KMS-11 (cell line): Measurements from ENCODE around the gene PIGZ.

Experiments
- H2AFZ ChIP-seq: fragments of 200-600 bp; sonication (generic); 2 replicates; pipeline ENCODE4 v1.6.1; 2016; ENCODE audit warnings: antibody characterized with exemption, mixed run types, low read depth
- H3K27ac ChIP-seq: fragments of 200-600 bp; sonication (generic); 2 replicates; pipeline ENCODE4 v1.6.1; 2016; ENCODE audit warnings: mild to moderate bottlenecking, mixed run types
- H3K27me3 ChIP-seq: fragments of 200-600 bp; sonication (generic); 2 replicates; pipeline ENCODE4 v1.6.1; 2017; ENCODE audit warnings: mild to moderate bottlenecking, low read depth, mixed run types, moderate library complexity; ENCODE audit not compliant: insufficient read depth
- H3K36me3 ChIP-seq: fragments of 200-600 bp; sonication (generic); 2 replicates; pipeline ENCODE4 v1.6.1; 2017; ENCODE audit warnings: mild to moderate bottlenecking, mixed run types; ENCODE audit not compliant: insufficient read depth
- H3K4me1 ChIP-seq: fragments of 200-600 bp; sonication (generic); 2 replicates; pipeline ENCODE4 v1.6.1; 2016; ENCODE audit warnings: mild to moderate bottlenecking, low read depth, mixed run types; ENCODE audit not compliant: poor library complexity, severe bottlenecking
- H3K4me2 ChIP-seq: fragments of 200-600 bp; sonication (generic); 2 replicates; pipeline ENCODE4 v1.7.0; 2016; ENCODE audit warnings: mild to moderate bottlenecking, mixed run types
- H3K4me3 ChIP-seq: fragments of 200-600 bp; sonication (generic); IDR thresholded peaks from 2 replicates; pipeline ENCODE4 v1.6.1; 2017; ENCODE audit warnings: low read depth, low read length, mixed read lengths; ENCODE audit not compliant: insufficient read depth
- H3K79me2 ChIP-seq: fragments of 200-600 bp; sonication (generic); 2 replicates; pipeline ENCODE4 v1.6.1; 2016; ENCODE audit warnings: low read depth, mixed run types; ENCODE audit not compliant: insufficient read depth
- H3K9ac ChIP-seq: fragments of 200-600 bp; sonication (generic); 2 replicates; pipeline ENCODE4 v1.6.1; 2016; ENCODE audit warnings: mild to moderate bottlenecking, mixed run types
- H4K20me1 ChIP-seq: fragments of 200-600 bp; sonication (generic); 2 replicates; pipeline ENCODE4 v1.6.1; 2016; ENCODE audit warnings: mild to moderate bottlenecking, mixed run types; ENCODE audit not compliant: insufficient read depth
- TF ChIP-seq, protein P1 (sequence below): fragments of 200-600 bp; sonication (generic); conservative IDR thresholded peaks from 2 replicates; pipeline ENCODE4 v1.6.1; 2017; ENCODE audit warnings: low read depth, mild to moderate bottlenecking, antibody characterized with exemption, low read length, moderate library complexity, mixed read lengths

Gene PIGZ

DNA sequence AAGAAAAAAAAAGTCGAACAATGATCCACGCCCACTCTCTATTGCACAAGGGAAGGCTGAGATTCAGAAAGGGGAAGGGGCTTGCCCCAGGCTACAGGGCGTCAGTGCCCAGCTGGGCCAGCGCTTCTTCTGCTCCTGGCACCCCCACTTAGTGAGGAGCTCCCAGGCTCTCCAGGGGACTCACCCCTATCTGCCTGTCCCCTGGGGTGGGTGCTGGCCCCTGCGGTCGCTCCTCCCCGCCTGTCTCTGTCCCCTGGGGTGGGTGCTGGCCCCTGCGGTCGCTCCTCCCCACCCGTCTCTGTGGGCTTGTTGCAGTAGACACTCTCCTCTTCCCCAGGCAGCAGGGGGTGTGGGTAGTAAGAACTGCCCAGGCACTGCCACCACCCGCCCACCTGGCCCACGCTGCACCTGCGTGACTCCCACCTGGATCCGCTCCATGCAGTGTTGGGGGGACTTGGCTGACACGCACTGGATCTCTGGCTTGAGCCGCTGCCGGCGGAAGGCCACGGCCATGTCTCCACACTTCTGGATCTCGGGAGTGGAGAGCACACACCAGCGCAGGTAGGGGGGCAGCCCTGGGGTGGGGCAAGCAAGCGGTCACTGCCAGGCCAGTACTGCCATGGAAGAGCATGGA is 46.4 kb upstream of the PIGZ start:
- Histone ChIP-seq H3K79me2 (no peaks in the 10 kb centered on the region), H3K27ac (no peak overlapping the region), H3K4me3 (no peak overlapping the region), H3K4me2 (no peak overlapping the region), H4K20me1 (no peaks in the 10 kb centered on the region), H3K36me3 (no peaks in the 10 kb centered on the region), H2AFZ (no peak overlapping the region), H3K4me1 (no peaks in the 10 kb centered on the region), H3K9ac (no peak overlapping the region), H3K27me3 (no peaks in the 10 kb centered on the region)
- TF ChIP-seq, protein P1, sequence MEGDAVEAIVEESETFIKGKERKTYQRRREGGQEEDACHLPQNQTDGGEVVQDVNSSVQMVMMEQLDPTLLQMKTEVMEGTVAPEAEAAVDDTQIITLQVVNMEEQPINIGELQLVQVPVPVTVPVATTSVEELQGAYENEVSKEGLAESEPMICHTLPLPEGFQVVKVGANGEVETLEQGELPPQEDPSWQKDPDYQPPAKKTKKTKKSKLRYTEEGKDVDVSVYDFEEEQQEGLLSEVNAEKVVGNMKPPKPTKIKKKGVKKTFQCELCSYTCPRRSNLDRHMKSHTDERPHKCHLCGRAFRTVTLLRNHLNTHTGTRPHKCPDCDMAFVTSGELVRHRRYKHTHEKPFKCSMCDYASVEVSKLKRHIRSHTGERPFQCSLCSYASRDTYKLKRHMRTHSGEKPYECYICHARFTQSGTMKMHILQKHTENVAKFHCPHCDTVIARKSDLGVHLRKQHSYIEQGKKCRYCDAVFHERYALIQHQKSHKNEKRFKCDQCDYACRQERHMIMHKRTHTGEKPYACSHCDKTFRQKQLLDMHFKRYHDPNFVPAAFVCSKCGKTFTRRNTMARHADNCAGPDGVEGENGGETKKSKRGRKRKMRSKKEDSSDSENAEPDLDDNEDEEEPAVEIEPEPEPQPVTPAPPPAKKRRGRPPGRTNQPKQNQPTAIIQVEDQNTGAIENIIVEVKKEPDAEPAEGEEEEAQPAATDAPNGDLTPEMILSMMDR = no peak

DNA sequence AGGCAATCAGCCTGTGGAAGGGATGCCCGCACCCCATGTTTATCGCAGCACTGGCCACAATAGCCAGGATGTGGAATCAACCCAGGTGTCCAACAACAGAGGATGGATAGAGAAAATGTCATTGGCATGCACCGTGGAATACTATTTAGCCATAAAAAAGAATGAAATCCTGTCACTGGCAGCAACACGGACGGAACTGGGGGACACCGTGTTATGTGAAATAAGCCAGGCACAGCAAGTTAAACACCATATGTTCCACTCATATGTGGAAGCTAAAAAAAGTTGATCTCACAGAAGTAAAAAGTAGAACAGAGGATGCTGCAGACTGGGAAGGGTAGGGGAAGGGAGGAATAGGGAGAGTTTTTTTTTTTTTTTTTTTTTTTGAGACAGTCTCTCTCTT is 45.4 kb upstream of the PIGZ start:
- H3K9ac ChIP-seq = no peak overlapping the region
- no peaks in the 10 kb centered on the region for H3K36me3 ChIP-seq
- H3K4me2 ChIP-seq = no peak overlapping the region

DNA sequence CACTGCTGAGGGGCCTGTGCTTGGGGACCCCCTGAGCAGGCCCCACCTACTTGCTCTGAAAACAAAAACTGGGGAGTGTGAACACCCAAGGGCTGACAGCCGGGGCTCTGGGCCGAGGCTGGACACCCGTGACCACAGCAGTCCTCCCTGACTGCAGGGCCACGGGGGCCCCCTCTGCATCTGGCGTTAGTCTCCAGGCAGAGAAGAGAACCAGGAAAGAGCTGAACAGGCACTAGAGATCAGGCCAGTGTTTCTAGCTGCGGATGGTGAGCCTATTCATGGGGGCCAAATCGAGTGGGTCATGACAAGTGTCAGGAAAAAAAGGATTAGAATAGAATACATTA is 43.9 kb upstream of the PIGZ start:
- H3K27ac ChIP-seq = no peak overlapping the region
- H3K4me1 ChIP-seq = no peaks in the 10 kb centered on the region
- H3K79me2 ChIP-seq = no peaks in the 10 kb centered on the region
- TF ChIP-seq, protein P1 = no peak
- no peaks in the 10 kb centered on the region for H4K20me1 ChIP-seq
- no peaks in the 10 kb centered on the region for H3K36me3 ChIP-seq
- H2AFZ ChIP-seq = no peak overlapping the region
- no peak overlapping the region for H3K9ac ChIP-seq
- H3K27me3 ChIP-seq = no peaks in the 10 kb centered on the region
- H3K4me3 ChIP-seq = no peak overlapping the region
- H3K4me2 ChIP-seq = no peak overlapping the region

More for the DNA sequence above, 45.4 kb upstream of the PIGZ start:
- H4K20me1 ChIP-seq = no peaks in the 10 kb centered on the region
- no peak overlapping the region for H2AFZ ChIP-seq
- no peaks in the 10 kb centered on the region for H3K27me3 ChIP-seq
- TF ChIP-seq, protein P1 = no peak
- no peak overlapping the region for H3K4me3 ChIP-seq
- H3K79me2 ChIP-seq = no peaks in the 10 kb centered on the region
- no peaks in the 10 kb centered on the region for H3K4me1 ChIP-seq
- H3K27ac ChIP-seq = no peak overlapping the region

DNA sequence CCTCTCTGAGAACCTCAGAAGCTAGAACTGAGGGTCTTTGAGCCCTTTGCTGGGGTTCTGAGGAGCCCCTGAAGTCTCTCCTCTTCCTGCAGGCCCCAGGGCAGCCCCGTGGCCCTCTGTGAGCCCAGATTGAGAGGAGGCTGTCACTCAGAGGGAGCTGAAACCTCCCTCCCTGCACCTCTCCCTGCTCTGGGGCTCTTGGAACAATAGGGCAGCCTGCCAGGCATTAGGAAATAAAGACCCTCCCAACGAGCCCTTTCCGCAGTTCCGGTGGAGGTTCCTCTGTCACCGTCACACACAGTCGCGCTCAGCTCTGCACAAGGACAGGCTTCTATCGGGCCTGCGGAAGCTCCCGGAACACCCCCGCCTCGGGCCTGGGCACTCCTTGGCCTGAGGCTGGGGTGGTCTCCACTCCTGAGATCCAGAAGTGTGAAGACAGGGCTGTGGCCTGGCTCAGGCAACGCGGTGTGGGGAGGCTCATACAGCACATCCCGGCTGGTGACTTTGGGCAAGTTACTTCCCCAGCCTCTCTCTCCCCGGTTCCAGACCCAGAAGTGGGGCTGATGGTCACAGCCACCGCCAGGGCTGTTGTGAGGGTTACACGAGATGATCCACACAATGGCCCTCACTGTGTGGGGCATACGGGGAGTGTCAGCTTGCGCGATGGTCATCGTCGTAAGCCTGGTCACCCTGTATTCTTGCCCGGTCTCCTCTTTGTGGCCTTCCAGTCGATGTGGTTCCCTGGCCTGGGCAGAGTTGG is 43.3 kb upstream of the PIGZ start:
- H3K9ac ChIP-seq = no peak overlapping the region

More for the DNA sequence above, 43.3 kb upstream of the PIGZ start:
- no peak overlapping the region for H3K27ac ChIP-seq
- TF ChIP-seq, protein P1 = no peak
- no peak overlapping the region for H2AFZ ChIP-seq
- H3K4me1 ChIP-seq = no peaks in the 10 kb centered on the region
- no peaks in the 10 kb centered on the region for H3K79me2 ChIP-seq
- no peaks in the 10 kb centered on the region for H3K27me3 ChIP-seq
- no peaks in the 10 kb centered on the region for H4K20me1 ChIP-seq
- H3K4me3 ChIP-seq = no peak overlapping the region
- no peak overlapping the region for H3K4me2 ChIP-seq
- no peaks in the 10 kb centered on the region for H3K36me3 ChIP-seq
